Activated B cell treated with CpG ODN at 0.5 μM for 24 hours (primary cell): Measurements from ENCODE around the gene GLOD4. TPM values are rescaled to one million over a fixed set of nuclear protein-coding genes. Genes with fewer than 3 reads are reported as not detected.

Source experiments
- ATAC-seq: fragments of 200-7000 bp; cut with Tn5 transposase; one replicate; pipeline ENCODE4 v1.10.0; 2021; ENCODE audit warnings: low read depth, mild to moderate bottlenecking, moderate library complexity
- CTCF ChIA-PET: fragments of 350-600 bp; sonication (Branson Sonifier 250); formaldehyde crosslinking; loops from one replicate; lab custom pipeline; 2021; ENCODE audit warnings: antibody characterized with exemption; lab: Charles Lee
- POLR2A ChIA-PET: fragments of 350-600 bp; sonication (Branson Sonifier 250); formaldehyde crosslinking; loops from one replicate; lab custom pipeline; 2021; ENCODE audit warnings: antibody characterized with exemption; lab: Charles Lee
- DNase-seq: peaks from one replicate; pipeline ENCODE4 v3.0.0; 2022
- H3K27ac Mint-ChIP-seq: one replicate; pipeline ENCODE4 v1.8.0; 2020; ENCODE audit warnings: mixed read lengths
- H3K27me3 Mint-ChIP-seq: one replicate; pipeline ENCODE4 v1.8.0; 2021; ENCODE audit warnings: mixed read lengths
- H3K36me3 Mint-ChIP-seq: one replicate; pipeline ENCODE4 v1.8.0; 2021; ENCODE audit warnings: low read depth, mixed read lengths
- H3K4me1 Mint-ChIP-seq: one replicate; pipeline ENCODE4 v1.8.0; 2021; ENCODE audit warnings: mixed read lengths
- H3K4me3 Mint-ChIP-seq: one replicate; pipeline ENCODE4 v1.8.0; 2020; ENCODE audit warnings: mild to moderate bottlenecking, mixed read lengths
- H3K9me3 Mint-ChIP-seq: one replicate; pipeline ENCODE4 v1.8.0; 2020; ENCODE audit warnings: mixed read lengths
- intact Hi-C: fragments of 100-400 bp; cut with micrococcal nuclease; formaldehyde crosslinking; loops from one replicate; pipeline ENCODE4 v1.15.1; 2024
- total RNA-seq: library from RNA; stranded (reverse); gene quantifications from 2 replicates; pipeline ENCODE4 v1.2.3, GENCODE V29; 2022
- TF ChIP-seq, protein P1 (sequence below): fragments of 200-600 bp; IDR thresholded peaks from one replicate; pipeline ENCODE4 v1.8.0; 2022; ENCODE audit warnings: antibody characterized with exemption, mild to moderate bottlenecking

Gene GLOD4
- total RNA-seq, 1 donor from 2014 or later, result 51.4 TPM

DNA sequence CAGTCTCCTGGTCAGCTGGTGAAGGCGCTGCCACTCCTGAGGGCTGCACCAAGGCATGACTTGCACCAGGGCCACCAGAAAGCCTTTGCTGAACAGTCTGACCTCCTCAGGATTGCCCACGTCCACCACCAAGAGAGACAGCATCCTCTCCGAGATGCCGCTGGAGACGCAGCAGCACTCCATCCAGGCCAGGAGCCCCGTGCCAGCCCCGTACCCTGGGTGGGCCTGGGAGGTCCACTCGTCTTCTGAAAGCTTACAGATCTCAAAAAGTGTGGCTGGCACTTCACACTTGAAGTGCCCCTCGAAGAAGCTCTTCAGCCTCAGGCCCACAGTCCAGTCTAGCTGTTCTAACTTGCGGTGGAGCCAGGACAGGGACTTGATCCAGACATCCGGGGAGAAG is 36.7 kb downstream of the GLOD4 start:
- Mint-ChIP-seq H3K27ac (no peak overlapping the region), H3K4me3 (no peak overlapping the region), H3K36me3 (peaks cover 68% of the 10 kb centered on the region), H3K27me3 (no peaks in the 10 kb centered on the region), H3K9me3 (no peaks in the 10 kb centered on the region), H3K4me1 (peaks cover 26% of the 10 kb centered on the region)
- intact Hi-C loops, result no loop called here
- no peak for DNase-seq
- ATAC-seq, result no peak
- CTCF ChIA-PET, result no interaction called here
- TF ChIP-seq, protein P1, sequence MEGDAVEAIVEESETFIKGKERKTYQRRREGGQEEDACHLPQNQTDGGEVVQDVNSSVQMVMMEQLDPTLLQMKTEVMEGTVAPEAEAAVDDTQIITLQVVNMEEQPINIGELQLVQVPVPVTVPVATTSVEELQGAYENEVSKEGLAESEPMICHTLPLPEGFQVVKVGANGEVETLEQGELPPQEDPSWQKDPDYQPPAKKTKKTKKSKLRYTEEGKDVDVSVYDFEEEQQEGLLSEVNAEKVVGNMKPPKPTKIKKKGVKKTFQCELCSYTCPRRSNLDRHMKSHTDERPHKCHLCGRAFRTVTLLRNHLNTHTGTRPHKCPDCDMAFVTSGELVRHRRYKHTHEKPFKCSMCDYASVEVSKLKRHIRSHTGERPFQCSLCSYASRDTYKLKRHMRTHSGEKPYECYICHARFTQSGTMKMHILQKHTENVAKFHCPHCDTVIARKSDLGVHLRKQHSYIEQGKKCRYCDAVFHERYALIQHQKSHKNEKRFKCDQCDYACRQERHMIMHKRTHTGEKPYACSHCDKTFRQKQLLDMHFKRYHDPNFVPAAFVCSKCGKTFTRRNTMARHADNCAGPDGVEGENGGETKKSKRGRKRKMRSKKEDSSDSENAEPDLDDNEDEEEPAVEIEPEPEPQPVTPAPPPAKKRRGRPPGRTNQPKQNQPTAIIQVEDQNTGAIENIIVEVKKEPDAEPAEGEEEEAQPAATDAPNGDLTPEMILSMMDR, result no peak
- POLR2A ChIA-PET, result no interaction called here

DNA sequence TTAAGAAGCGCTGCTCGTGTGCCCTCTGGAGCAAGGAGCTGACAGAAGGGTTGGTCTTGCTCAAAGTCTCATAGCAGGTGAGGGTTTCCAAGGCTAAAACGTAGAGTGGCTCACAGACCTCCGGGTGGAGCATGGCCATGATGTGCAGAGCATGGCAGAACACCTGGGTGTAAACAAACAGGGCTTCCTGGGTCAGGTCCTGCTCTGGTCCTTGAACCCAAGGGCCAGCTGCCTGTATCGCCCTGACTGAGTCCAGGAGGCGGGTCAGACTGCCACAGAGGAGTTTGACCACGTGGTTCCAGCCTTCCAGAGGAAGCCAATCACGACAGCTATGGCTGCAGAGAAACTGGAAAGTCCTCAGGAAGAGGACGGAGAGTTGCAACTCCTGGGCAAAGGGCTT is 37.1 kb downstream of the GLOD4 start:
- POLR2A ChIA-PET, result no interaction called here
- ATAC-seq, result no peak
- peaks cover 69% of the 10 kb centered on the region for H3K36me3 Mint-ChIP-seq
- no peaks in the 10 kb centered on the region for H3K27me3 Mint-ChIP-seq
- H3K4me3 Mint-ChIP-seq, result no peak overlapping the region
- intact Hi-C loops, result no loop called here
- TF ChIP-seq, protein P1, result no peak
- no peak overlapping the region for H3K27ac Mint-ChIP-seq
- H3K4me1 Mint-ChIP-seq, result peaks cover 26% of the 10 kb centered on the region
- CTCF ChIA-PET, result no interaction called here
- H3K9me3 Mint-ChIP-seq, result no peaks in the 10 kb centered on the region
- no peak for DNase-seq

DNA sequence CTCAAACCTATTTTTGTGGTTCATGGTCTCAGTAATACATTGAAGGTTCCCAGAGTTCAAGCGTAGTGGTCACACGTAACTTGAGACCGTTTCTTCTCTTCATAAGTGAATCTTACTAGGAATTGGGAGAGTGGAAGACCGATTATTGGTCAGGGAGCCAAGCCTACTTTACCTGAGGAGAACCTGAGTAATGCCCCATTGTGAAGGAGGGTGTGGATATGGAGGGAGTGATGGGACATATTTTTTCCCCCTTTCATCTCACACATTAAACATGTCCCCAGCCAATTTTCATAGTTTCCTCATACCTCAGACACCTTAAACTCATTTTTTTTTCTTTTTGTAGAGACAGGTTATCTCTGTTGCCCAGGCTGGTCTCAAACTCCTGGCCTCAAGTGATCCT is 38.9 kb downstream of the GLOD4 start:
- H3K27ac Mint-ChIP-seq, result no peak overlapping the region
- ATAC-seq (no peak), DNase-seq (no peak)
- no peaks in the 10 kb centered on the region for H3K9me3 Mint-ChIP-seq
- H3K36me3 Mint-ChIP-seq, result peaks cover 66% of the 10 kb centered on the region
- no peaks in the 10 kb centered on the region for H3K27me3 Mint-ChIP-seq
- intact Hi-C loops, result no loop called here
- no peak overlapping the region for H3K4me3 Mint-ChIP-seq
- TF ChIP-seq, protein P1, result no peak
- CTCF ChIA-PET, result interaction anchor here (1.2 to 1.3 kb wide), 2 partner anchors 10 to 28 kb away, joined by 3 to 4 read pairs; no protein-coding TSS in a partner anchor
- H3K4me1 Mint-ChIP-seq, result peaks cover 22% of the 10 kb centered on the region
- POLR2A ChIA-PET, result interaction anchor here (4.1 kb wide), 1 partner anchor 9 kb away, joined by 31 read pairs; the partner anchor contains the start of gene GEMIN4

- Mint-ChIP-seq H3K4me1 (peaks cover 25% of the 10 kb centered on the region), H3K9me3 (no peaks in the 10 kb centered on the region), H3K27me3 (no peaks in the 10 kb centered on the region), H3K27ac (no peak overlapping the region), H3K4me3 (no peak overlapping the region), H3K36me3 (peaks cover 57% of the 10 kb centered on the region)
- ChIA-PET CTCF (interaction anchor here (1.3 kb wide), 1 partner anchor 10 kb away, joined by 3 read pairs; no protein-coding TSS in a partner anchor), POLR2A (interaction anchor here (0.5 to 4.1 kb wide), 3 partner anchors 10 to 27 kb away, joined by 3 to 31 read pairs (median 3); partner anchors contain the start of gene GEMIN4)
- intact Hi-C loops, result no loop called here
- no peak for ATAC-seq
- no peak for DNase-seq
- TF ChIP-seq, protein P1, result no peak
These were observed 39.8 kb downstream of the GLOD4 start for GRCh38 chr17:742147-742793.

- intact Hi-C loops, result loop anchor here (1.0 kb wide), 4 partner anchors 8 to 42 kb away; partner anchors contain the start of genes GEMIN4, GLOD4, MRM3 and TLCD3A
- peaks cover 40% of the 10 kb centered on the region for H3K36me3 Mint-ChIP-seq
- H3K9me3 Mint-ChIP-seq, result no peaks in the 10 kb centered on the region
- peak overlapping the region; percentile 94 for H3K27ac Mint-ChIP-seq
- H3K4me1 Mint-ChIP-seq, result peaks cover 25% of the 10 kb centered on the region
- TF ChIP-seq, protein P1, result no peak
- DNase-seq (peak; percentile 66), ATAC-seq (peak; percentile 95)
- no peaks in the 10 kb centered on the region for H3K27me3 Mint-ChIP-seq
- peak overlapping the region; percentile 76 for H3K4me3 Mint-ChIP-seq
- CTCF ChIA-PET, result interaction anchor here (0.9 kb wide), 1 partner anchor 12 kb away, joined by 3 read pairs; no protein-coding TSS in a partner anchor
- POLR2A ChIA-PET, result interaction anchor here (0.6 to 4.5 kb wide), 5 partner anchors 10 to 689 kb away, joined by 3 to 31 read pairs (median 4); partner anchors contain the start of genes GEMIN4 and VPS53
These were observed 41.7 kb downstream of the GLOD4 start for GRCh38 chr17:740240-741017.
